Measurements from ENCODE around the gene NR3C2.

DNA sequence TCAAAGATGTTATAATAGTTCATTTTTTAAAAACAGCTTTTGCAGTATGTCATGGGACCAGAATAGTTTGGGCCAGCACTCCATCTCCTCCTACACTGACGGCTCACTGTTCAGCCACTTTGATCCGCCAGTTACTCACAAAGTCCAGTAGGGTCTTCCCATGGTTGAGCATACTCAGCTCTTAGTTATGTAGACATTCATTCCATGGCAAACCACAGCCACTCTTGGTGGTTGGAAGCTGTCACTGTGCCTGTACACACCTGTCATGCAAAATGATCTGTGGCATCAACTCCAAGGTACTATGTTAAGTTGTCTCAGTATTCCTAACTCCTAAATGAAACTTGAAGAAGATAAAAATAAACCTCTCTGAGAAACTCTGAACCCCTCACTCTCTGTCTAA lies 127.2 kb downstream of the NR3C2 start:
- TF ChIP-seq, protein P1, sequence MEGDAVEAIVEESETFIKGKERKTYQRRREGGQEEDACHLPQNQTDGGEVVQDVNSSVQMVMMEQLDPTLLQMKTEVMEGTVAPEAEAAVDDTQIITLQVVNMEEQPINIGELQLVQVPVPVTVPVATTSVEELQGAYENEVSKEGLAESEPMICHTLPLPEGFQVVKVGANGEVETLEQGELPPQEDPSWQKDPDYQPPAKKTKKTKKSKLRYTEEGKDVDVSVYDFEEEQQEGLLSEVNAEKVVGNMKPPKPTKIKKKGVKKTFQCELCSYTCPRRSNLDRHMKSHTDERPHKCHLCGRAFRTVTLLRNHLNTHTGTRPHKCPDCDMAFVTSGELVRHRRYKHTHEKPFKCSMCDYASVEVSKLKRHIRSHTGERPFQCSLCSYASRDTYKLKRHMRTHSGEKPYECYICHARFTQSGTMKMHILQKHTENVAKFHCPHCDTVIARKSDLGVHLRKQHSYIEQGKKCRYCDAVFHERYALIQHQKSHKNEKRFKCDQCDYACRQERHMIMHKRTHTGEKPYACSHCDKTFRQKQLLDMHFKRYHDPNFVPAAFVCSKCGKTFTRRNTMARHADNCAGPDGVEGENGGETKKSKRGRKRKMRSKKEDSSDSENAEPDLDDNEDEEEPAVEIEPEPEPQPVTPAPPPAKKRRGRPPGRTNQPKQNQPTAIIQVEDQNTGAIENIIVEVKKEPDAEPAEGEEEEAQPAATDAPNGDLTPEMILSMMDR (IDR thresholded peaks at IDR 0.05; ENCODE audit: borderline replicate concordance, extremely low read depth, low read length, poor library complexity, severe bottlenecking) = no peak
- no peak for TF ChIP-seq EZH2 (IDR thresholded peaks at IDR 0.05; ENCODE audit: borderline replicate concordance, low read depth, low read length, severe bottlenecking)
